ENCODE measurements around the gene ZEB2.

Gene ZEB2

GRCh38 chr2:144512891-144513351 is 7.0 kb downstream of the ZEB2 start:
- peak in 2 of 4 experiments; percentile 29 to 41 for DNase-seq

- peak in 1 of 4 experiments; percentile 23 for DNase-seq
These were observed 7.4 kb downstream of the ZEB2 start for GRCh38 chr2:144512470-144512869.

- peak in 2 of 4 experiments; percentile 10 to 18 for DNase-seq
These were observed 8.0 kb downstream of the ZEB2 start for GRCh38 chr2:144511937-144512336.

GRCh38 chr2:144511226-144511810 is 8.6 kb downstream of the ZEB2 start:
- DNase-seq: peak in 1 of 4 experiments; percentile 21

- DNase-seq: peak in 3 of 4 experiments; percentile 44 to 50 (median 45)
These were observed 9.5 kb downstream of the ZEB2 start for GRCh38 chr2:144510294-144510991.

GRCh38 chr2:144509879-144510221 is 10.1 kb downstream of the ZEB2 start:
- DNase-seq: no peak

GRCh38 chr2:144509001-144509878 is 10.7 kb downstream of the ZEB2 start:
- DNase-seq: peak in 3 of 4 experiments; percentile 36 to 63 (median 55)

- peak; percentile 65 to 80 (median 71) for DNase-seq
These were observed 11.6 kb downstream of the ZEB2 start for GRCh38 chr2:144508172-144508851.

- DNase-seq: peak in 3 of 4 experiments; percentile 31 to 73 (median 68)
These were observed 12.3 kb downstream of the ZEB2 start for GRCh38 chr2:144507441-144508171.

GRCh38 chr2:144505245-144505831 is 14.6 kb downstream of the ZEB2 start:
- DNase-seq: no peak

- no peak for DNase-seq
These were observed 15.7 kb downstream of the ZEB2 start for GRCh38 chr2:144504218-144504641.

GRCh38 chr2:144503242-144503641 is 16.7 kb downstream of the ZEB2 start:
- DNase-seq: no peak

GRCh38 chr2:144502369-144502768 is 17.6 kb downstream of the ZEB2 start:
- DNase-seq: no peak

GRCh38 chr2:144501627-144502026 is 18.3 kb downstream of the ZEB2 start:
- no peak for DNase-seq

- DNase-seq: peak in 3 of 4 experiments; percentile 33 to 64 (median 52)
These were observed 18.8 kb downstream of the ZEB2 start for GRCh38 chr2:144501118-144501517.

GRCh38 chr2:144500563-144500962 is 19.4 kb downstream of the ZEB2 start:
- no peak for DNase-seq

- DNase-seq: peak in 2 of 4 experiments; percentile 35 to 54
These were observed 21.6 kb downstream of the ZEB2 start for GRCh38 chr2:144498277-144498676.

- no peak for DNase-seq
These were observed 22.8 kb downstream of the ZEB2 start for GRCh38 chr2:144496977-144497598.

GRCh38 chr2:144496092-144496976 is 23.6 kb downstream of the ZEB2 start:
- peak in 2 of 4 experiments; percentile 45 to 47 for DNase-seq
